ENCODE data around the gene CAND2. TPM values are rescaled to one million over a fixed set of nuclear protein-coding genes. Genes with fewer than 3 reads are reported as not detected.

CAND2 gene
- total RNA-seq, 1 experiment from 2014 or later, result not detected

DNA sequence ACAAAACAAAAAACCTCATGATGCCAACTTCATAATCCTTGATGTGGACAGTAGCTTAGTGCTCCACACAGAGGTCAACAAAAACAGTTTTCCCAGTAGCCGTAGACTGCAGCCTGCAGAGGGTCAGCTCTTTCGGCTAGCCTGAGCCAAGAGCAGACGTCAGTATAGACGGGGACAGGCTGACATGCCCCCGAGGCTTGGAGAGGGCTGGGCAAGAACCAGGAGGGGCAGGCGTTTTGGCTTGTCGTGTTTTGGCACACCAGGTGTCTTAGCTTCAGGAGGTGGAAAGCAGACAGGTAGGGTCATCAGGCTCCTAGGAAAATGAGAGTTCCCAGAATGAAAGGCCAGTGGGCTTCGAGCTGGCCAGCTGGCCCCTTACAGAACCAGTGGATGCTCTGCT is 21.8 kb downstream of the CAND2 start:
- no peak overlapping the region for H3K4me3 Mint-ChIP-seq (ENCODE audit: low read depth, unreplicated experiment)
- H3K36me3 Mint-ChIP-seq (ENCODE audit: insufficient read depth, unreplicated experiment), result no peaks in the 10 kb centered on the region
- TF ChIP-seq, protein P1, sequence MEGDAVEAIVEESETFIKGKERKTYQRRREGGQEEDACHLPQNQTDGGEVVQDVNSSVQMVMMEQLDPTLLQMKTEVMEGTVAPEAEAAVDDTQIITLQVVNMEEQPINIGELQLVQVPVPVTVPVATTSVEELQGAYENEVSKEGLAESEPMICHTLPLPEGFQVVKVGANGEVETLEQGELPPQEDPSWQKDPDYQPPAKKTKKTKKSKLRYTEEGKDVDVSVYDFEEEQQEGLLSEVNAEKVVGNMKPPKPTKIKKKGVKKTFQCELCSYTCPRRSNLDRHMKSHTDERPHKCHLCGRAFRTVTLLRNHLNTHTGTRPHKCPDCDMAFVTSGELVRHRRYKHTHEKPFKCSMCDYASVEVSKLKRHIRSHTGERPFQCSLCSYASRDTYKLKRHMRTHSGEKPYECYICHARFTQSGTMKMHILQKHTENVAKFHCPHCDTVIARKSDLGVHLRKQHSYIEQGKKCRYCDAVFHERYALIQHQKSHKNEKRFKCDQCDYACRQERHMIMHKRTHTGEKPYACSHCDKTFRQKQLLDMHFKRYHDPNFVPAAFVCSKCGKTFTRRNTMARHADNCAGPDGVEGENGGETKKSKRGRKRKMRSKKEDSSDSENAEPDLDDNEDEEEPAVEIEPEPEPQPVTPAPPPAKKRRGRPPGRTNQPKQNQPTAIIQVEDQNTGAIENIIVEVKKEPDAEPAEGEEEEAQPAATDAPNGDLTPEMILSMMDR (IDR thresholded peaks at IDR 0.05; ENCODE audit: unreplicated experiment), result no peak
- no peak for DNase-seq
- no peaks in the 10 kb centered on the region for H3K27me3 Mint-ChIP-seq (ENCODE audit: unreplicated experiment)
- CTCF ChIA-PET, result interaction anchor here (0.7 kb wide), 1 partner anchor 119 kb away, joined by 3 read pairs; no protein-coding TSS in a partner anchor
- H3K4me1 Mint-ChIP-seq (ENCODE audit: low read depth, unreplicated experiment), result peaks cover 8% of the 10 kb centered on the region
- H3K9me3 Mint-ChIP-seq (ENCODE audit: low read depth, unreplicated experiment), result no peaks in the 10 kb centered on the region
- BruUV-seq (replicated peaks), result no TSS peak
- intact Hi-C loops (cut with micrococcal nuclease; ENCODE audit: unreplicated experiment), result no loop called here
- no peak overlapping the region for H3K27ac Mint-ChIP-seq (ENCODE audit: unreplicated experiment)

DNA sequence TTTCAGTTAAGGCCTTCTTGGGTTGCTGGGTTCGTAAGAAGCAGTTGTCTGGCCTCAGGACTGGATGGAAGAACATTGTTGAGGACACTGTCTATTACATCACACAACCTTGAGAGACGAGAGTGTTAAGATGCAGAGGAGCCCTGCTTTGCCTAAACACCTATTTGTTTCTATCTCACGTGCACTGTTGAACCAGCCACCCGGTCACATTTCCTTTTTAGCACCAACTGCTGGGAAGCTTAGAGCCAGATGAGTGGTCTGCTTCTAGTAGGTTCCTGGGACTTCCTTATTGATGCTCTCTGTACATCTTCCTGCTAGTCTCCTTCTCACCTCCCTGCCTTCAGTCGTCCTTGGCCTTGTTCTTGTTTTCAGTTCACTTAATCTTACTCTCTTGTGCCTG is 22.3 kb downstream of the CAND2 start:
- CTCF ChIA-PET, result no interaction called here
- Mint-ChIP-seq H3K36me3 (ENCODE audit: insufficient read depth, unreplicated experiment) (no peaks in the 10 kb centered on the region), H3K27me3 (ENCODE audit: unreplicated experiment) (no peaks in the 10 kb centered on the region), H3K9me3 (ENCODE audit: low read depth, unreplicated experiment) (no peaks in the 10 kb centered on the region), H3K4me1 (ENCODE audit: low read depth, unreplicated experiment) (peaks cover 8% of the 10 kb centered on the region), H3K4me3 (ENCODE audit: low read depth, unreplicated experiment) (no peak overlapping the region), H3K27ac (ENCODE audit: unreplicated experiment) (no peak overlapping the region)
- intact Hi-C loops (cut with micrococcal nuclease; ENCODE audit: unreplicated experiment), result no loop called here
- DNase-seq, result no peak
- TF ChIP-seq, protein P1 (IDR thresholded peaks at IDR 0.05; ENCODE audit: unreplicated experiment), result no peak
- no TSS peak for BruUV-seq (replicated peaks)

DNA sequence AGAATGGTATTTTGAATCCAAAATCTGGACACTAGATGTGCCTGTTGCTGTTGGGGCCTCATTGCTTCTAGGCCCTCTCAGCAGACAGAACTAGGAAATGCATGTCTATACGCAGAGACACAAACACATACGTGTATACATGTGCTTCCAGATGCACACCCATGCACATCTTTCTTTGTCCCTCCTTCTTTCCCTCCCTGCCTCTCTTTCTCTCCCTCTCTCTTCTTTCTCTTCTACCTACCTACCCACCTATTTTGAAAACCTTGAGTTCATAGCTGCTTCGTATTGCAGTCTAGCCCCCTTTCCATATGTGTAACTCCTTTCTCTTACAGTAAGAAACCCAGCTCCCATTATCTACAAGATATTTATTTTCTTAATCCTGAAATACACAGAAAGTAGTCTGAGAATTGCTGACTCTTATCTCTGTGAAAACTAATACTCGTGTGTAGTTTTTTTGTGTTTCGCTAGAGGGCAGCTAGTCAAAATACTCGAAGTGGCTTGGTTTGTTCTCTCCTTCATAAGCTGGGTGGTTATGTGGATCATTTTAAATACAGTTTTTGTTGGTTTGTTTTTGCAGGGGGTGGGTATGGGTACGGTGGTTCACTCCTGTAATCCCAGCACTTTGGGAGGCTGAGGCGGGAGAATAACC is 26.4 kb downstream of the CAND2 start:
- no peaks in the 10 kb centered on the region for H3K9me3 Mint-ChIP-seq (ENCODE audit: low read depth, unreplicated experiment)
- H3K4me3 Mint-ChIP-seq (ENCODE audit: low read depth, unreplicated experiment), result no peak overlapping the region
- no peaks in the 10 kb centered on the region for H3K36me3 Mint-ChIP-seq (ENCODE audit: insufficient read depth, unreplicated experiment)
- no TSS peak for BruUV-seq (replicated peaks)
- no peak overlapping the region for H3K27ac Mint-ChIP-seq (ENCODE audit: unreplicated experiment)
- TF ChIP-seq, protein P1 (IDR thresholded peaks at IDR 0.05; ENCODE audit: unreplicated experiment), result peak; percentile 1
- H3K4me1 Mint-ChIP-seq (ENCODE audit: low read depth, unreplicated experiment), result peaks cover 8% of the 10 kb centered on the region
- no peaks in the 10 kb centered on the region for H3K27me3 Mint-ChIP-seq (ENCODE audit: unreplicated experiment)
- CTCF ChIA-PET, result interaction anchor here (0.6 to 1.3 kb wide), 4 partner anchors 18 to 268 kb away, joined by 3 to 4 read pairs (median 3); partner anchors contain the start of gene RPL32
- intact Hi-C loops (cut with micrococcal nuclease; ENCODE audit: unreplicated experiment), result loop anchor here (5.0 kb wide), 1 partner anchor 69 kb away; no protein-coding TSS in a partner anchor
- DNase-seq, result no peak

DNA sequence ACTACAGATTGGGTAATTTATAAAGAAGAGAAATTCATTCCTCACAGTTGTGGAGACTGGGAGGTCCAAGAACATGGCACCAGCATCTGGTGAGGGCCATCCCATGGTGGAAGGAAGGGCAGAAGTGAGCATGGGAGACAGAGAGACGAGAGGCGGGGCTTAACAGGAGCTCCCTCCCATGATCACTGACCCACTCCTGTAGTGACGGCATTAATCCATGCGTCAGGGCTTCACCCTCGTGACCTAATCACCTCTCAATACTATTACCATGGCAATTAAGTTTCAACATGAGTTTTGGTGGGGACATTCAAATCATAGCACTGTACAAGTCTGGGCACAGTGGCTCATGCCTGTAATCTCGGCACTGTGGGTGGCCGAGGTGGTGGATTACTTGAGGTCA is 27.8 kb downstream of the CAND2 start:
- Mint-ChIP-seq H3K4me1 (ENCODE audit: low read depth, unreplicated experiment) (peaks cover 8% of the 10 kb centered on the region), H3K36me3 (ENCODE audit: insufficient read depth, unreplicated experiment) (no peaks in the 10 kb centered on the region), H3K9me3 (ENCODE audit: low read depth, unreplicated experiment) (no peaks in the 10 kb centered on the region), H3K27me3 (ENCODE audit: unreplicated experiment) (no peaks in the 10 kb centered on the region), H3K4me3 (ENCODE audit: low read depth, unreplicated experiment) (no peak overlapping the region), H3K27ac (ENCODE audit: unreplicated experiment) (no peak overlapping the region)
- TF ChIP-seq, protein P1 (IDR thresholded peaks at IDR 0.05; ENCODE audit: unreplicated experiment), result no peak
- intact Hi-C loops (cut with micrococcal nuclease; ENCODE audit: unreplicated experiment), result loop anchor here (5.0 kb wide), 1 partner anchor 68 kb away; no protein-coding TSS in a partner anchor
- CTCF ChIA-PET, result no interaction called here
- no peak for DNase-seq
- BruUV-seq (replicated peaks), result no TSS peak
